Effector memory CD4-positive, alpha-beta T cell (primary cell): ENCODE measurements around the gene ZC3H12A.

Experiments used
- DNase-seq, 3 donors: peaks; one replicate each; pipeline ENCODE4 v3.0.0-alpha.2; 2020
- H3K27ac ChIP-seq: 2 replicates; pipeline ENCODE4 v1.7.0; 2013; ENCODE audit warnings: mild to moderate bottlenecking, low read length, moderate library complexity; ENCODE audit not compliant: insufficient read depth, poor library complexity, severe bottlenecking
- H3K27me3 ChIP-seq: replicated peaks from 2 replicates; pipeline ENCODE4 v1.7.0; 2013; ENCODE audit warnings: mild to moderate bottlenecking, low read length; ENCODE audit not compliant: insufficient read depth, control insufficient read depth, poor library complexity, severe bottlenecking
- H3K36me3 ChIP-seq: 2 replicates; pipeline ENCODE4 v1.7.0; 2013; ENCODE audit warnings: mild to moderate bottlenecking, low read length, moderate library complexity; ENCODE audit not compliant: control insufficient read depth, insufficient read depth
- H3K4me1 ChIP-seq: 2 replicates; pipeline ENCODE4 v1.7.0; 2013; ENCODE audit warnings: low read length, mild to moderate bottlenecking; ENCODE audit not compliant: control insufficient read depth, insufficient read depth, poor library complexity, severe bottlenecking
- H3K4me3 ChIP-seq: 2 replicates; pipeline ENCODE4 v1.7.0; 2013; ENCODE audit warnings: low read length, low read depth, mild to moderate bottlenecking; ENCODE audit not compliant: insufficient read depth, poor library complexity, severe bottlenecking
- H3K9me3 ChIP-seq: 2 replicates; pipeline ENCODE4 v1.7.0; 2013; ENCODE audit warnings: mild to moderate bottlenecking, low read length, moderate library complexity; ENCODE audit not compliant: control insufficient read depth

Gene ZC3H12A

GRCh38 chr1:37453647-37454046 is 20.7 kb upstream of the ZC3H12A start:
- H3K4me3 ChIP-seq, result no peak overlapping the region
- no peaks in the 10 kb centered on the region for H3K4me1 ChIP-seq
- no peak for DNase-seq

DNA sequence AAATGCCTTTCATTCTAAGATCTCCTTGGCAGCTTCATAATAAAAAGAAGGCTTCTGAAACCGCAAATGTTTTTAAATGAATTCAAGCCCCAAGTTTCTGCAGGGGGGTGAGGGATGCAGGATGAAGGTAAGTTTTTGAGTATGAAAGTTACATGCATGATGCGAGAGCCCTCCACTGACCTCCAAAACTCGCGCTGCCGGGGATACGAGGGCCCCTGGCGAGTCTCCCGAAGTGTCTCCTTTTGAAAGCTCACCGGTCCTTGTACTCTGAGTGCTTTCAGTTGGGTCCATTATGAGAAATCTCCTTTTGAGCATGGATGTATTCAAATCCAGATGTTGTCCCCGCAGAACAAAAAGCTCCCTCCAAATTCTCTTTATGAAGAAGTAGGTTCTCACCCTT is 18.9 kb upstream of the ZC3H12A start:
- no peak for DNase-seq
- H3K27ac ChIP-seq, result no peak overlapping the region
- no peak overlapping the region for H3K4me3 ChIP-seq
- no peaks in the 10 kb centered on the region for H3K27me3 ChIP-seq
- H3K4me1 ChIP-seq, result no peaks in the 10 kb centered on the region
- no peaks in the 10 kb centered on the region for H3K36me3 ChIP-seq
- H3K9me3 ChIP-seq, result no peaks in the 10 kb centered on the region

More at GRCh38 chr1:37453647-37454046, 20.7 kb upstream of the ZC3H12A start:
- H3K27ac ChIP-seq, result no peak overlapping the region
- no peaks in the 10 kb centered on the region for H3K27me3 ChIP-seq
- H3K9me3 ChIP-seq, result no peaks in the 10 kb centered on the region
- H3K36me3 ChIP-seq, result no peaks in the 10 kb centered on the region

DNA sequence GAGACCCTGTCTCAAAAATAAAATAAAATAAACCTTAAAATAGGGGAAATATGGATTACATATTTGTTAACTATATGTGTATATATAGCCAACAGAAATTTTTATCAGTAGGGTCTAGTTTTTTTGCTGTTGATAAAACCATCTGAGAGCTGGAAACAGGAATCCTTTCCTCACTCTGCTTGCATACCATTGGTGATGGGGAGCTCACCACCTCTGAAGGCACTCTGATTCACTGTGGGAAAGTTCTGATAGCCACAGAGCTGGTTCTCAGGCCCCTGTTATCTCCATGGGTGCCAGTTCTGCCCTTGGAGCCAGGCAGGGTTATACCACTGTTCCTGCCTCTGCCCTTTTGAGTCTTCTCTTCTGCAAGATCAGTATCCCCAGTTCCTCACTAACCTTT is 17.8 kb upstream of the ZC3H12A start:
- Histone ChIP-seq H3K9me3 (no peaks in the 10 kb centered on the region), H3K4me3 (no peak overlapping the region), H3K27ac (no peak overlapping the region), H3K27me3 (no peaks in the 10 kb centered on the region), H3K36me3 (no peaks in the 10 kb centered on the region), H3K4me1 (no peaks in the 10 kb centered on the region)
- no peak for DNase-seq

DNA sequence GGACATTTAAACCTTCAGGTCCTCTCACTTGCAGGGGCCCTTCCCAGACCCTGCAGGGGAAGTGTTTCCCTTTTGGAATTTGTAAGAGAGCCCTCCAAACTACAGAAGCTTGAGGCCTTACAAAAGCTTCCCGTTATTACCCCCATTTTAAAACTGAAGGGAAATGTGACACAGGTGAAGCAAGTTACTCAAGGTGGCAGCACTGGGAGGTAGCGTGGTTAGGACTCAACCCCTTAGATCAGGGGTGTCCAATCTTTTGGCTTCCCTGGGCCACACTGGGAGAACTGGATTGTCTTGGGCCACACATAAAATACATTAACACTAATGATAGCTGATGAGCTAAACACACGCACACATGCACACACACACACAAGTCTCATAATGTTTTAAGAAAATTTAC is 15.8 kb upstream of the ZC3H12A start:
- Histone ChIP-seq H3K27me3 (no peaks in the 10 kb centered on the region), H3K4me1 (no peaks in the 10 kb centered on the region), H3K9me3 (no peaks in the 10 kb centered on the region), H3K4me3 (no peak overlapping the region), H3K36me3 (no peaks in the 10 kb centered on the region), H3K27ac (no peak overlapping the region)
- no peak for DNase-seq

DNA sequence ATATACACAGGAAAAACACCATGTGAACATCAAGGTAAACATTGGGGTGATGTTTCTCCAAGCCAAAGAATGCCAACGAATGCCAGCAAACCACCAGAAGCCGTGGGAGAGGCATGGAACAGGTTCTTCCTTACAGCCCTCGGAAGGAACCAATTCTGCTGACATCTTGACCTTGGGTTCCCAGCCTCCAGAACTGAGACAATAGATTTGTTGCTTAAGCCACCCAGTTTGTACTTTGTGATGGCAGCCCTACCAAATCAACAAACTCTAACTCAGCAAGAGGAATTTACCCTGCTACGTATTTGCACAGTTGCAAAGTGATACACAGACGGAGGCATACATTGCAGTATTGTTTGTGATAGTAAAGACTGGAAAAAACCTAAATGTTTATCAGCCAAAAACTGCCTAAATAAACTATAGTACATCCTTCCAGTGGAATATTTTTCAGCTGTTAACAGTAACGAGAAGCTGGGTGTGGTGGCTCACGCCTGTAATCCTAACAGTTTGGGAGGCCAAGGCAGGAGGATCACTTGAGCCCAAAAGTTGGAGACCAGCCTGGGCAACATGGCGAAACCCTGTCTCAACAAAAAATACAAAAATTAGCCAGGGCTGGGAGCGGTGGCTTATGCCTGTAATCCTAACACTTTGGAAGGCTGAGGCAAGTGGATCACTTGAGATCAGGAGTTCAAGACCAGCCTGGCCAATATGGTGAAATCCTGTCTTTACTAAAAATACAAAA is 12.5 kb upstream of the ZC3H12A start:
- H3K27ac ChIP-seq, result no peak overlapping the region
- H3K4me3 ChIP-seq, result no peak overlapping the region
- H3K27me3 ChIP-seq, result no peaks in the 10 kb centered on the region
- DNase-seq, result no peak
- H3K4me1 ChIP-seq, result no peaks in the 10 kb centered on the region
- H3K36me3 ChIP-seq, result no peaks in the 10 kb centered on the region
- H3K9me3 ChIP-seq, result no peaks in the 10 kb centered on the region

- Histone ChIP-seq H3K9me3 (no peaks in the 10 kb centered on the region), H3K36me3 (no peaks in the 10 kb centered on the region), H3K27ac (no peak overlapping the region), H3K4me3 (no peak overlapping the region), H3K4me1 (no peaks in the 10 kb centered on the region), H3K27me3 (no peaks in the 10 kb centered on the region)
- no peak for DNase-seq
Measured at GRCh38 chr1:37464443-37464842, 9.9 kb upstream of the ZC3H12A start.

GRCh38 chr1:37465593-37466517 is 8.5 kb upstream of the ZC3H12A start:
- Histone ChIP-seq H3K4me1 (no peaks in the 10 kb centered on the region), H3K9me3 (no peaks in the 10 kb centered on the region), H3K27me3 (no peaks in the 10 kb centered on the region), H3K27ac (no peak overlapping the region), H3K4me3 (no peak overlapping the region), H3K36me3 (no peaks in the 10 kb centered on the region)
- DNase-seq, result no peak

- no peak for DNase-seq
- no peaks in the 10 kb centered on the region for H3K36me3 ChIP-seq
- H3K4me3 ChIP-seq, result no peak overlapping the region
- peaks cover 15% of the 10 kb centered on the region for H3K4me1 ChIP-seq
- no peaks in the 10 kb centered on the region for H3K9me3 ChIP-seq
- H3K27ac ChIP-seq, result no peak overlapping the region
- no peaks in the 10 kb centered on the region for H3K27me3 ChIP-seq
Measured at GRCh38 chr1:37468037-37468436, 6.3 kb upstream of the ZC3H12A start.

DNA sequence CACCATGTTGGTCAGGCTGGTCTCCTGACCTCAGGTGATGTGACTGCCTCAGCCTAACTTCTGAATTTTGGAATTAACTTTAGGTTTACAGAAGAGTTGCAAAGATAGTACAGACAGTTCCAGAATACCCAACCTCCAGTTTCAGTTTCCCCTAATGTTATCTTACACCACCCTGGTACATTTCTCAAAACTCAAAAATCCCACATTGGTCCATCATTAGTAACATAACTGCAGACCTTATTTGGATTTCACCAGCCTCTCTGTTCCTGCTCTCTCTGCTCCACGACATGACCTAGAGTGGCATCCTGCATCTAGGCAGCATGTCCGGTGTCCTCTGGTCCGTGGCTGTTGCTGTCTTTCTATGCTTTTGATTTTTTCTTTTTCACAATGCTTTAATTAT is 5.0 kb upstream of the ZC3H12A start:
- Histone ChIP-seq H3K27me3 (no peaks in the 10 kb centered on the region), H3K9me3 (no peaks in the 10 kb centered on the region), H3K27ac (no peak overlapping the region), H3K4me1 (peaks cover 26% of the 10 kb centered on the region), H3K4me3 (no peak overlapping the region), H3K36me3 (no peaks in the 10 kb centered on the region)
- no peak for DNase-seq
